Activated CD4-positive, CD25-positive, alpha-beta regulatory T cell (primary cell): ENCODE results near the gene NPAS3.

Source experiments
- DNase-seq, 4 experiments: peaks; one replicate each; lab custom pipeline; 2025; lab: John Stamatoyannopoulos, UW

NPAS3 gene

GRCh38 chr14:33580841-33581240 is 642.2 kb downstream of the NPAS3 start:
- no peak for DNase-seq

- DNase-seq: no peak
Measured at GRCh38 chr14:33584697-33585096, 646.0 kb downstream of the NPAS3 start.

GRCh38 chr14:33586806-33587205 is 648.1 kb downstream of the NPAS3 start:
- DNase-seq: no peak

- DNase-seq: no peak
Measured at GRCh38 chr14:33587791-33588190, 649.1 kb downstream of the NPAS3 start.

GRCh38 chr14:33588771-33589170 is 650.1 kb downstream of the NPAS3 start:
- DNase-seq: no peak

- DNase-seq: no peak
Measured at GRCh38 chr14:33589334-33589733, 650.7 kb downstream of the NPAS3 start.

GRCh38 chr14:33590891-33591630 is 652.4 kb downstream of the NPAS3 start:
- DNase-seq: no peak

GRCh38 chr14:33592297-33592696 is 653.6 kb downstream of the NPAS3 start:
- no peak for DNase-seq

GRCh38 chr14:33596211-33597080 is 657.8 kb downstream of the NPAS3 start:
- DNase-seq: no peak

- no peak for DNase-seq
Measured at GRCh38 chr14:33598582-33598981, 659.9 kb downstream of the NPAS3 start.

GRCh38 chr14:33602396-33602795 is 663.7 kb downstream of the NPAS3 start:
- no peak for DNase-seq

GRCh38 chr14:33606591-33606990 is 667.9 kb downstream of the NPAS3 start:
- no peak for DNase-seq

- no peak for DNase-seq
Measured at GRCh38 chr14:33609582-33609981, 670.9 kb downstream of the NPAS3 start.

GRCh38 chr14:33610121-33610520 is 671.4 kb downstream of the NPAS3 start:
- DNase-seq: no peak

- DNase-seq: no peak
Measured at GRCh38 chr14:33611405-33612196, 672.9 kb downstream of the NPAS3 start.

- DNase-seq: no peak
Measured at GRCh38 chr14:33612197-33612505, 673.5 kb downstream of the NPAS3 start.

GRCh38 chr14:33617154-33617553 is 678.5 kb downstream of the NPAS3 start:
- no peak for DNase-seq

- DNase-seq: no peak
Measured at GRCh38 chr14:33618361-33619105, 679.9 kb downstream of the NPAS3 start.

GRCh38 chr14:33622496-33622895 is 683.8 kb downstream of the NPAS3 start:
- DNase-seq: no peak

- no peak for DNase-seq
Measured at GRCh38 chr14:33629792-33630191, 691.1 kb downstream of the NPAS3 start.

- no peak for DNase-seq
Measured at GRCh38 chr14:33631021-33631420, 692.3 kb downstream of the NPAS3 start.

- DNase-seq: no peak
Measured at GRCh38 chr14:33631441-33631840, 692.8 kb downstream of the NPAS3 start.
